Stomach (tissue), 4 donors: ENCODE measurements around the gene PCNX3.
"Not testable (repeated sequence)": the region's sequence is repeated elsewhere in the genome, so short reads cannot be mapped to it uniquely, and the experiment has no call there.

Source experiments
- EP300 ChIP-seq: sonication (generic); formaldehyde crosslinking; IDR thresholded peaks from one replicate; pipeline ENCODE4 v1.6.1; 2017; ENCODE audit warnings: antibody characterized with exemption
- POLR2A ChIP-seq, 4 donors: fragments of 450-650 bp; IDR thresholded peaks; one replicate each; pipeline ENCODE4 v1.6.1; 2016; ENCODE audit warnings: antibody characterized with exemption in 4 of 4, control low read depth in 2 of 4, mild to moderate bottlenecking in 1 of 4, moderate library complexity in 1 of 4
- POLR2AphosphoS5 ChIP-seq, 3 donors: sonication (generic); formaldehyde crosslinking; IDR thresholded peaks; one replicate each; pipeline ENCODE4 v1.6.1; 2016; ENCODE audit warnings: antibody characterized with exemption in 3 of 3
- TF ChIP-seq, protein P1 (sequence below), 7 experiments: fragments of 450-650 bp in 4 of 7; fragments of 200-600 bp in 3 of 7; sonication (generic) in 3 of 7; IDR thresholded peaks; one replicate each; pipeline ENCODE4 v1.5.1; 2016 to 2019; ENCODE audit warnings: antibody characterized with exemption in 7 of 7, control low read depth in 2 of 7, mild to moderate bottlenecking in 1 of 7

DNA sequence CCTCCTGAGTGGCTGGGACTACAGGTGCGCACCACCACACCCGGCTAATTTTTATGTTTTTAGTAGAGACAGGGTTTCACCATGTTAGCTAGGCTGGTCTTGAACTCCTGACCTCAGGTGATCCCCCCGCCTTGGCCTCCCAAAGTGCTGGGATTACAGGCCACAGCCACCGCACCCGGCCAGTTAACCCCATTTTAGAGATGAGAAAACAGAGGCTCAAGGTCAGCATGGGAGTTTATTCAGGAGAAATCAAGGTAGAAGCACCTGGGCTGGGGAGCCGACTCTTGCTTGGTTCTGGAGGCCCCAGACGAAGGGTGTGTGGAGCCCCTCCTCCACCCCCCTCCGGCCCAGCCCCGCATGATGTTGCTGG lies 23.6 kb downstream of the PCNX3 start:
- TF ChIP-seq, protein P1, sequence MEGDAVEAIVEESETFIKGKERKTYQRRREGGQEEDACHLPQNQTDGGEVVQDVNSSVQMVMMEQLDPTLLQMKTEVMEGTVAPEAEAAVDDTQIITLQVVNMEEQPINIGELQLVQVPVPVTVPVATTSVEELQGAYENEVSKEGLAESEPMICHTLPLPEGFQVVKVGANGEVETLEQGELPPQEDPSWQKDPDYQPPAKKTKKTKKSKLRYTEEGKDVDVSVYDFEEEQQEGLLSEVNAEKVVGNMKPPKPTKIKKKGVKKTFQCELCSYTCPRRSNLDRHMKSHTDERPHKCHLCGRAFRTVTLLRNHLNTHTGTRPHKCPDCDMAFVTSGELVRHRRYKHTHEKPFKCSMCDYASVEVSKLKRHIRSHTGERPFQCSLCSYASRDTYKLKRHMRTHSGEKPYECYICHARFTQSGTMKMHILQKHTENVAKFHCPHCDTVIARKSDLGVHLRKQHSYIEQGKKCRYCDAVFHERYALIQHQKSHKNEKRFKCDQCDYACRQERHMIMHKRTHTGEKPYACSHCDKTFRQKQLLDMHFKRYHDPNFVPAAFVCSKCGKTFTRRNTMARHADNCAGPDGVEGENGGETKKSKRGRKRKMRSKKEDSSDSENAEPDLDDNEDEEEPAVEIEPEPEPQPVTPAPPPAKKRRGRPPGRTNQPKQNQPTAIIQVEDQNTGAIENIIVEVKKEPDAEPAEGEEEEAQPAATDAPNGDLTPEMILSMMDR (IDR thresholded peaks at IDR 0.05), result not testable (repeated sequence)
- TF ChIP-seq POLR2AphosphoS5 (IDR thresholded peaks at IDR 0.05); POLR2A (IDR thresholded peaks at IDR 0.05); EP300: not testable (repeated sequence)
